GM19397 (cell line): ENCODE measurements around the gene LEFTY2.
"Not testable (repeated sequence)": the region's sequence is repeated elsewhere in the genome, so short reads cannot be mapped to it uniquely, and the experiment has no call there.

Experiments used
- ATAC-seq: cut with Tn5 transposase; IDR thresholded peaks from one replicate; pipeline ENCODE4 v1.9.1; 2021; ENCODE audit warnings: mild to moderate bottlenecking, moderate library complexity; ENCODE audit not compliant: unreplicated experiment

Gene LEFTY2

DNA sequence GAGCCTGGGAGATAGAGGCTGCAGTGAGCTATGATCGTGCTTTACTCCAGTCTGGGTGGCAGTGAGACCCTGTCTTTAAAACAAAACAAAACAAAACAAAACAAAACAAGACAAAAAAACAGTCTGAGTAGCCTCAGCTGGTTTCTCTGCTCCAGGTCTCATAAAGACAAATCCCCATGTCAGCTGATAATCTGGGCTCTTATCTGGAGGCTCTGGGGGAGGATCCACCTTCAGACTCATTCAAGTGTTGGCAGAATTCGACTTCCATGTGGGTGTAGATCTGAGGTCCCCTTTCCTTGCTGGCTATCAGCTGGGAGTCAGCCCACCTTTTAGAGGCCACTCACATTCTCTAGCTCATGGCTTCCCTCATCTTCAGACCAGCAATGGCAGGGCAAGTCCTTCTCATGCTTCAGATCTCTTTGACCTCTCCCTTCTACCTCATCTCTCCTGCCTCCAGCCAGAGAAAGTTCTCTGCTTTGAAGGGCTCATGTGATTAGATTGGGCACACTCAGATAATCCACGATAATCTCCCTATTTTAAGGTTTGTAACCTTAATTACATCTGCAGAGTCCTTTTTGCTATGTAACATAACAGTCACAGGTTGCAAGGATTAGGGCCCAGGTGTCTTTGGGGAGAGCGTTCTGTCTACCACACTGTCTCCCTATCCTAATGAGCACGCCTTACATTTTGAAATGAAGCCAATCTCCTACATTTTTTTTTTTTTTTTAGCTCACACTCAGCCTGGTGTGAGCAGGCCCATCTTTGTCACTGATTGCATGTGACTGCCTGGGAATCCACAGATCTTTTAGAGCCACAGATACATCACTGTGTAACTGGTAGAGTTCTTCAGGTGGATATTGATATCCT is 9.5 kb downstream of the LEFTY2 start:
- no peak for ATAC-seq

DNA sequence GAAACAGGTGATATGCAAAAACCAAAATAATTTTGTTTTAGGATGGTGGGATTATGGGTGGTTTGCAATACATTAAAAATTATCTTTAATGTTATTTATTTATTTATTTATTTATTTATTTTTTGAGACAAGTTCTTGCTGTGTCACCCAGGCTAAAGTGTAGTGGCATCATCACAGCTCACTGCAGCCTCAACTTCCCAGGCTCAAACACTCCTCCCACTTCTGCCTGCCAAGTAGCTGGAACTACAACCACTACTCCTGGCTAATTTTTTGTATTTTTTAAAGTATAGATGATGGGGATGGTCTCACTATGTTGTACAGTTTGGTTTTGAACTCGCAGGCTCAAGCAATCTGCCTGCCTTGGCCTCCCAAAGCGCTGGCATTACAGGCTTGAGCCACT is 10.5 kb downstream of the LEFTY2 start:
- no peak for ATAC-seq

DNA sequence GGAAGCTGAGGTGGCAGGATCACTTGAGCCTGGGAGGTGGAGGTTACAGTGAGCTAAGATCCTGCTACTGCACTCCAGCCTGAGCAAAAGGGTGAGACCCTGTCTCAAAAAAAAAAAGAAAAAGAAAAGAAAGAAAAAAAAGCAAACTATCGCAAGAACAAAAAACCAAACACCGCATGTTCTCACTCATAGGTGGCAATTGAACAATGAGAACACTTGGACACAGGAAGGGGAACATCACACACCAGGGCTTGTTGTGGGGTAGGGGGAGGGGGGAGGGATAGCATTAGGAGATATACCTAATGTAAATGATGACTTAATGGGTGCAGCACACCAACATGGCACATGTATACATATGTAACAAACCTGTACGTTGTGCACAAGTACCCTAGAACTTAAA is 11.6 kb downstream of the LEFTY2 start:
- ATAC-seq: not testable (repeated sequence)

DNA sequence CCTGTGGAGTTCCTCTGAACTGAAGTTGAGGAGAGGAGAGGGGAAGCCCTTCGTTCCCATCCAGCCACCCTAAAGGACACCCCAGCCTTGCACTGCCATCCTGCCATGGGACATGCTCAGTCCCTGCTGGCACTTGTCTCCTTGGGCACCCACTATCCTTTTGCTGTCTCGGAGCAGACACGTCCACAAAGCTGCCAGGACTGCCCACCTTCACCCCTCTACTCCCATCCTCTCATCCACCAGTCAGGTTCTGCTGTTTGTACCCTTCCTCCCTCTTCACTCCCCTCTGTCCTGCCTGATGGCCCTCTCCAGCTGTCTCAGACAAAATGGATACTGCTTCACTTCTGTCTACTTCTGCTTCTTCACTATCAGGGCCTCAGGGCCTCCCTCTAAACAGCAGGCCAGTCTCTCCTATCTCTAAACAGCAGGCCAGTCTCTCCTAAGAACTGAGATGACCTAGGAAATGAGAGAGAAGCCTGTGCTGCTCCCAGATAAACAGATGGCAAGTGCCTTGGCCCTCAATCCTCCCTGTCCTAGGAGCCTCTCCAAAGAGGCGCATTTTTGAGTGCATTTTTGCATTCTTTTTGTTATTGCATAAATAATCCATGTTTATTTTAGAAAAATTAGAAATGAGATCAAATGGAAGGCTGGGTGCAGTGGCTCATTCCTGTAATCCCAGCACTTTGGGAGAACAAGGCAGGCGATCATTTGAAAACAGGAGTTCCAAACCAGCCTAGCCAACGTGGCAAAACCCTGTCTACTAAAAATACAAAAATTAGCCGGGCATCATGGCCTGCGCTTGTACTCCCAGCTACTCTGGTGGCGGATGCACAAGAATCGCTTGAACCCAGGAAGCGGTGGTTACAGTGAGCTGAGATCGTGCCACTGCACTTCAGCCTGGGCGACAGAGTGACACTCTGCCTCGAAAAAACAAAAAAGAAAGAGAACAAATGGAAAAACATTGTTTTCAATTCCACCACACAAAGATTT is 12.5 kb downstream of the LEFTY2 start:
- ATAC-seq: no peak

DNA sequence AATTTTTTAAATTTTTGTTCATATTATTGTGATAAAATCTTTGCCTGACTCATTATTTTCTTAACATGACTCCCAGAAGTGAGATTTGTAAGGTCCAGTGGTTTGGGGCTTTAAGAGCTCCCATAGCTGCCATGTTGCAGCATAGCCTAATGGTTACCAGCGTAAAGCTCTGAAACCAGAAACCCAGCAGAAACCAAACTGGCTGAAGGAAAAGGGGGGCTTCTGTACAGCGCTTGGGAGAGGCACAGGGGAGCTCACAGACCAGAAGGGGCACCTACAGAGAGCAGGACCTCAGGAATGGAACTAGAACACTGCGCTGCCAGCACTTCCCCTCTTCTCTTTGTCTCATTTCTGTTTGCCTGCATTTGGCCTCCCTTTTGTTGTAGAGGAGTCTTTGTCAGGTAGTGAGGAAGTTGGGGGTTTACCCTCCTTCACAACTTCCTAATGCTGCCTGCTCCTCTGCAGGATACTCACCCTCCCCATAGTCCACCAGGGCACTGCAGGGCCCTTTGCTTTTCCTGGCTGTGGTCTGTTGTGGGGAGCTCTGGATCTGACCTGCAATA is 14.4 kb downstream of the LEFTY2 start:
- ATAC-seq: no peak

DNA sequence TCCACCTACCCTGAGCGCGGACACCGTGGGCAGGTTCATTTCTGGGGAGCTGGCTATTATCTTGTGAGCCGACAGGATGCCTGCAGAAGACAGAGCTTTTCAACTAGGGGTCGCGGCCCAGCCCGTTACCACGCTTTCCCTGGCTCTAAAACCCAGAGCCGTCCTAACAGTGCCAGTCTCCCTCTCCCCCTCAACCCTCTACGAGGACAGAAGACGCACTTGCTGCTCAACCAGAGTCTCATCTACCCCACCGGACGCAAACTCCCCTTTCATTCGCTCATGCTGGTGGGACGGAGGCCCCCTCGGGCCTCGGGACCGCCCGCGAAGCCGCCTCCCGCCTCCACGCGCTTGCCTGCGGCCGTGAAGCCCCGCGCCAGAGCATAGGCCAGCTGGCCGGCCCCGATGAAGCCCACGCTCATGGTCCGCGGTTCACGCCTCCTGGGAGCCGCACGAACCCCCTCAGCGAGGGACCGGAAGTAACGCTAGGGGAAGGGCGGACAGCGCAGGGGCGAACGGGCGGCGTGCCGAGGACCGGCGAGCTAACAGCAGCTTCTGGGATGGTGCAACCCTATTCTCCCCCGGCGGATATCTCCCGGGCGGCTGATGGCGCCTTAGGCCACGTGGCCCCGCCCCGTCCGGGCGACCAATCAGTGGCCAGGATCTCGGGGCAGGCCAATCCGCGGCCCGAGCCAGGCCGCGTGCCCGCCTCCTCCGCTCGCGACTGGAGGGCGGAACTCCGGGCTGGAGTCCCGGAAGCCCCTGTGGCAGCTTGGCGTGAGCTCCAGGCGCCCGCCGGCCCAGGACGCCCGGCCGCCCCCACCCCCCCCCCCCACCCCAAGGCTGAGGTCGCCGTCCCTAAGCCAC is 17.1 kb downstream of the LEFTY2 start, which contains the start of gene PYCR2:
TSS of gene PYCR2 (minus strand) at position 559 of the 864 bp plus-strand sequence. CDS start at position 419, 140 bp downstream.
- peak; percentile 97 for ATAC-seq

DNA sequence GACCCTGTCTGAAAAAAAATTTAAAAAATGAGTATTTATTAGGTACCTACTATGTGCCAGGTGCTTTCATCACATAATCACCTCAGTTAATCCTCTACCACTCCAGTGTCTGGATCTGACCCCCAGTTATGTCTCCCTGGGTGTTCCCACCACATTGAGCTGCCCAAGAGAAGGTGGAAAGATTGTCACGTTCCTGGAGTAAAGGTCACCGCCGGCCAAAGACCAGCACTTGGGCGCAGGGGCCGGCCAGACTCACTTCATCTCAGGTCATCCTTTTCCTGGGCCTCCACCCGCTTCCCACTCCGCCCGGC is 17.7 kb downstream of the LEFTY2 start:
- ATAC-seq: no peak

DNA sequence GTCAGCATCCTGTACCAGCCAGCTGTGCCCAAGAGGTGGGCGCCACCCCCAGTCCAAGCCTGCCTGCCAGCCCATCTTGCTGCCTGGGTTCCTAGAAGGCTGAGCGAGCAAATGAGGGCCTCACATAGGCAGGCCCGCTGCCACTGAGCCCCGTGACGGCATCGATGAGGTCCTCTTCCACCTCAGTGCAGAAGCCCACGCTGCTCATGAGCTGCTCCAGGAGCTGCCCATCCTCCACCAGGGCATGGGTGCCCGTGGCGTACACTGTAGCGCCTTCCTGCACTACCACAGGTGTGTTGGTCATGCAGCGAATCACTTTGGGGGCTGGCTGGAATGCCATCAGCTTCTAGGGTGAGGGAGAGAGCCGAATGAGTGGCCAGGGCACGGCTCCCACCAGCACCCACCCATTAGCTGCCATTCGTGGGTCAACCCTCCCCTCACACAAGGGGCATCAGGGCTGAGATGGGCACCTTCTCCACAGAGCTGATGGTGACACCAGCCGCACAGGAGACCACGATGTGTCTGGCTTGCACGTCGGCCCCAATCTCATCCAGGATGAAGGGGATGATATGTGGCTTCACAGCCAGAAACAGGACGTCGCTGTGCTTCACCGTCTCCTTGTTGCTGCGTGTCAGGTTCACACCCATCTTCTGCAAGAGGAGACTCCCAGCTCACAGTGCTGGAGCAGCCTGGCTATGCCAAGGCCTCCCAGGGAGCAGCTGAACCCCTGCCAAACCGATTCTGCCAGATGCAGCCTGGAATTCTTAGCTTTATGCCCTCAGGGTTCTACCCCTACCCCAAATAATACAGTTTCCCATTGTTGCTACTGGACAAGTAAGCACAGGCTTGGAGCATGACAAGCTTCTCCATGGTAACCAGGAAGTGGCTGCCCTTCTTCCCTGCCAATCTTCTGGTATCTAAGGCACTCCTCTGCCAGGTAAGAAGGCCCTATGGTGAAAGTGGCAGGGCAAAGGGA is 19.0 kb downstream of the LEFTY2 start:
- no peak for ATAC-seq

DNA sequence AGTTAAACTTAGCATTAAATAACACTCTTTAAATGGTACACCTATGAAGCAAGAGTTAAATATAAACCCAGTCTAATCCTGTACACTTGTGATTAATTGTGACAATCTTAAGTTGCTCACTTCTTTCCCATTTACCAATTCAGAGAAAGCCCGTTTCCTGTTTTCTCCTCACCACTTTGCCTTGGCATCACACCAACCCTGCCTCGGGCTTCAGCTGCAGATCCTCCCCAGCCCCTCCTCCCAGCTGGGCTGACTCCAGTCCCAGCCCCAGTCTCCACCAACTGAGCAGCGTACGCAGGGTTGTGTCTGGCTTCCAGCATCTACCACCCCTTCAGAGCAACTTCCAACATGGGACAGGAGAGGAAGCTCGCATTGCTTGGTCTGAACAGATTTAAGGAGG is 21.1 kb downstream of the LEFTY2 start:
- no peak for ATAC-seq

DNA sequence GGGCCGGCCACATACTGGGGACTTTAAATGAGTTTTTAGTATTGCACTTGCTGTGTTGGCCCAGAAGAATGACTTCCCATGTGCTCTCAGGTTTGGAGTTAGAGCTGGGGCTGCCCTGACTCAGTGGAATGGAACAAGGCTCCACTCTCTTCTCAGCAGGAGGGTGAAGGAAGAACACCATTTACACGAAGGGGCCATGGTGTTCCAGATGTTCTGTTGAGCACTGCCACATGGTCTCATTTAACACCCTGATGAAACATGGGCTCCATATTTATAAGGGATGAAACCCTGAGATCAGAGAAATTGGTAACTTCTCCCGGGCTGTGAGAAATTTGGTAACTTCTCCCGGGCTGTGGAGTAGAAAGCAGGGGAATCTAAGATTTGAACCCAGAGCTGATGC is 22.7 kb downstream of the LEFTY2 start:
- no peak for ATAC-seq

DNA sequence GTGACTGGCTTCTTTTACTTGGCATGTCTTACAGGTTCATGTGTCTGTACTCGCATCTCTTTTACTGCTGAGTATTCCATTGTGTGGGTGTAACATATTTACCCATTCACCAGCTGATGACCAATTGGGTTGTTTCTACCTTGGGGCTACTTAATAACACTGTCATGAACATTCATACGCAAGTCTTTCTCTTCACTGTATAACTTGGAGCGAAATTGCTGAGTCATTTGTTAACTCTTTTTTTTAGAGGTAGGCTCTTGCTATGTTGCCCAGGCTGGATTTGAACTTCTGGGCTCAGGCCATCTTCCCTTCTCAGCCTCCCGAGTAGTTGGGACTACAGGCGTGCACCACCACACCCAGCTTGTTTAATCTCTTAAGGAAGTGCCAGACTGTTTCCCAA is 23.5 kb downstream of the LEFTY2 start:
- no peak for ATAC-seq

DNA sequence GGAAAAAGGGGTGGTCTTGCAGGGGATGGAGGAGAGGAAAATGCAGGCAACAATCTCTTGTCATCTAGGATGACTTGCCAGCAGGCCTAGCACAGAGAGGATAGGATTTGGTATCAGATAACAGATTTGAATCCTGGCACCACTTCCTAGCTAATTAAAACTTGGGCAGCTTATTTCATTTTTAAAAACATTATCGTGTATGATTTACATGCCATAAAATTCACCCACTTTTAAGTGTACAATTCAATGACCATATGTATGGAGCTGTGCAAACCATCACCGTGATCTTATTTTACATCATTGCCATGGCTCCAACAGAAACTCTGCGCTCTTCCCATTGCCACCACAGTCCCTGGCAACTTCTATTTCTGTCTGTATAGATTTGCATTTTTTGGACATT is 23.9 kb downstream of the LEFTY2 start:
- no peak for ATAC-seq

DNA sequence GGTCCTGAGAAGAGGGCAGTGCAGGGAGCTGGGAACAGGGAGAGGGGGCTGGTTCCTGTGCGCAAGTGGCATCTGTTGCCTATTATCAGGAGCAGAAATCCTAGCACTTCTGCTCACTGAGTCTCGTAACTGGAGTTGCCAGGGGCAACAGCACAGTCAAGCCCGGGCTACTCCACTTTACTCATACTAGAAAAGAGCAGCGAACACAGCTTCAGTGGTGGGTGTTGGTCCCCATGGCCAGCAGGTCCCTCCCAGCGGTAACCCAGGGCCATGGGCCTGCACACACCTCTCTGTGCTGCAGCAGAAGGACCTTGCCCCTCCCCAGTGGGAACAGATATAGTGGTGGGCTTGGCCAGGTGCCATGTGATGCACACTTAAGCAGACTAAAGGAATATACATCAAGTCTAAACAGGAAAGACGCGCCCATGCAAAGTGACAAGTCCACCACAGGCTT is 25.5 kb downstream of the LEFTY2 start:
- no peak for ATAC-seq

DNA sequence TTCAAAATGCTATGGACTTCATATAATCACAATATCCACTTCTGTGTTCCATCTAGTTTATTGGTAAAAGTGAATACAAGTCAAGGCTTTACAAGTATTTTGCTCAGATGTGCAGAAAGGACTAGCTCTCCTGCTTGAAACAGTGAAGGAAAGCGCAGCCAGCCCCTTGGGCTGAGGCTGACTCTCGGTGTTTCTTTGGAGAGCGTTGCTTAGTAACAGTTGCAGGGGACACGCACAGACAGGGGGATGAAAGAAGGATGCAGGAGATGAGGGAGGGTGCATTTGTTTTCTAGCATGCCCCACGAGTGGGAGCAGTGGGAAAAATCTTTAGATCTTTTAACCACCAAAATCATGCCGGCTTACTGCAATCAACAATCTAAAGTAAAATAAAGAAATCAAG is 26.1 kb downstream of the LEFTY2 start:
- no peak for ATAC-seq

DNA sequence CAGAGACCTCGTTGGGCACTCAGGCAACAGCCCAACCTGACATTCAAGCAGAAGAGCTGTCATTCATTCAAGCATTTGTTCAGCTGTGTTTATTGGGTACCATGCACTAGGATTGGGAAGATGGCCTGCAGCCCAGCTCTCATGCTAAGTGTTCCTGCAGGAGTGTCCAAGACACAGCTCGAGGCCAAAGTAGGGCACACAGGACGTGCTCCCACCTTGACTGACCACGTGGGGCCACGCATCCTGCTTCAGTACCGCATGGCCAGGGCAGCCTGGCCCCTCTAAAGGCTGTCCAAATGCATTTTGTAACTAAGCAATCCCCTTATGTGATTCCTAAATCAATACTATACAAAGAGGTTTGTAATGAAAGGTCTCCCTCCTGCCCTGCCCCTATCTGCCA is 26.6 kb downstream of the LEFTY2 start:
- ATAC-seq: no peak

DNA sequence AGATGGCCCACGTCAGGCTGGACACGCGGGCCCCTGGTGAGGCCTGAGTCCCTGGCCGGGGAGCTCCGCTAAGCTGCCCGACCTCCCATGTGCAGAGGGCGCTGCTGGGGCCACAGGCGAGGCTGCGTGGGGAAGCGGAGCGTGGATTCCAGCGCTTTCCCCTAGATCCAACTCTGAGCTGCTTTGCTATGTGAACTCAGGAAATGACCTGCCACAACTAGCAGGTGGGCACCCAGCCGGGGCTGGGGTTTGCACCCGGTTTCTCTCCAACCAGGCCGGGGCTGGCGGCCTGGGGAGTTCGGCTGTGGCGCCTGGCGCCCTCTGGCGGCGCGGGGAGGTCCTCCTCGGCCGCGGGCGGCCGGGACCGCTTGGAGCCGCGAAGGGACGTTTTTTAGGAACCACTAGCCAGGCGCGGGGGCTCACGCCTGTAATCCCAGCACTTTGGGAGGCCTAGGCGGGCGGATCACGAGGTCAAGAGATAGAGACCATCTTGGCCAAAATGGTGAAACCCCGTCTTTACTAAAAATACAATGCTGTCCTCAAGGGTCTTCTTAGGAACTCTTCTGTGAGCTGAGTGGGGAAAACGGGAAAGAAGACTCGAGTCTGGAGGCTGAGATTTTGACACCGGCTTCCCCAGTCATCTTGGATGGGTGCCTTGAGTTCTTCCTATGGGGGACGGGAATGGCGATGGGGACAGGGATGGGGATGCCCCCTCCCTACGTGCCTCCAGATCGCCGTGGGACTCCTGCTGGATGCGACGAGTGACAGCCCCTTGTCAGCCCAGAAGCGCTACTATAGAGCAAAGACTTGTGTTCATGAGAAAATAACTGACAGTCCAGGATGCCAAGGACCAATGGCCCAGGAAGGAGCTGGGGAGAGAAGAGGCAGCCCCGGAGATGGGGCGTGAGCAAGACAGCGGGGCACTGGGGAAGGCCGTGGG is 29.6 kb downstream of the LEFTY2 start:
- ATAC-seq: no peak

DNA sequence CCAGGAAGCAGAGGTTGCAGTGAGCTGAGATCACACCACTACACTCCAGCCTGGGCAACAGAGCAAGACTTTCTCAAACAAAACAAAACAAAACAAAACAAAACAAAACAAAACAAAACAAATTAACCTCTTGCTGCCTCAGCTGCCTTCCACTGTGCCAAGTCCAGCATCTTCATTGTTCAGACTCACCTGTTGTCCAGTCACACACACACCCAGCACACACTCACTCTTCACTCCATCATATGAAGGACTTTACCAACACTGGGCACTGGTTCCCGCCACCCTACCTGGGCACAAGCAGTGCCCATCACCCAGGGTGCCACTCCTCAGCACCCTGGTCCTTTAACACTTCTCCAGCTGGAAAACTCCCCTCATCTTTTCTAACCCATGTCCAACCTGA is 31.5 kb downstream of the LEFTY2 start:
- ATAC-seq: no peak

DNA sequence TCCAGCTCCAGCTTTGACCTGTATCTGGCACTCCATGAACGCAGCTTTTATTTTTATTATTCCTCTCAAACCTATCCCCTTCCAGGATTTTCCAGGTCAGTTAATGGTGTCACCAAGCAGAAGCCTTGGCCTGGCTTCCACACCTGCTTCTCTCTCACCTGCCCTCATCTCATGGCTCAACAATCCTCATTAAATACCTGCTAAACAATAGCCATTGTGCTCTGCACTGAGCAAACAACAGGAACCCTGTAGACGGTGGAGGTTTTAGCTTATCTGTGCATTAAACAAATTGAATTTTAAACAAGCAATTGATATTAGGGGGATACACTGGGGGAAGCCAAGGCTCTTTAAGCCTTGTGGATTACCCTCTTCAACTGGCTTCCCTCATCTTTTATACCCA is 32.2 kb downstream of the LEFTY2 start:
- no peak for ATAC-seq
